HG03025 (cell line): Measurements from ENCODE around the gene ZMYM3.

Experiments used
- ATAC-seq: cut with Tn5 transposase; IDR thresholded peaks from one replicate; pipeline ENCODE4 v1.9.1; 2021; ENCODE audit warnings: mild to moderate bottlenecking, moderate library complexity; ENCODE audit not compliant: unreplicated experiment, low FRiP score

The ZMYM3 gene

DNA sequence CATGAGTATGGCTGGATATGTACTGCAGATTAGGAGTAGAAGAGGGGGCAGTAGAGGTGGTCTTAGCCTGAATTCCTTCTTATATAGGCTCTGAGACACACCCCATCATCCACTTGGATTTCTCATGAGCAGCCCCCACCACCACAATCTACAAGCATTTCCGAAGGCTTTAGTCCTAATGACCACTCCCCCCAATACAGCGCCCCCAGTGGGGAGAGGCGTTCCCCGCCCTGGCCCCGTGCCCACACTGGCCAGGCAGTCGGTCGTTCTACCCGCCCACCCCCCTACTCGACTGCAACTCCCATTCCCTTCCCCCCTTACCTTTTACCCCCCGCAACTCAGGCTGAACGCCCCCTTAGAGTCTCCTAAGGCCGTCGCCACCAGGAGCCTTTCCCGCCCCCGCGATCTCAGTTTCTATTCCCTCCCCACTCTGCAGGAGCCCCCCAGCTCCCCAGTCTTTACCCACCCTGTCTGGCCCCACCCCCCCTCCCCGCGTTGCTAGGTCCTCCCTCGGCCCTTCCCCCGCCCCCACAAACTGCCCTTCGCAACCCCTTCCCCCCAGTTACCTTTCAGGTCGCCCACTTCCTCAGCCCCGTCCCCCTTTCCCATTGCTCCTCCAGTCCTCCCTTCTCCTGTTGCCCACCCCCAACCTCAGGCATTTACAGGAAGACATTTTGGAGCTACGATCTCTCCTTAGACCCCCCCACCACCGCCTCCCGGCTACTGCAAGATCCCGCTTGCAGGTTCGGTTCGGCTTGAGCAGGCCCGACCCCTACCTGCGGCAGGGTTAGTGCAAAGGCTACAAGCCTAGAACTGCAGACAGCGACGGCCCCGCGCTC lies 468 bp downstream of the ZMYM3 start:
- no peak for ATAC-seq

DNA sequence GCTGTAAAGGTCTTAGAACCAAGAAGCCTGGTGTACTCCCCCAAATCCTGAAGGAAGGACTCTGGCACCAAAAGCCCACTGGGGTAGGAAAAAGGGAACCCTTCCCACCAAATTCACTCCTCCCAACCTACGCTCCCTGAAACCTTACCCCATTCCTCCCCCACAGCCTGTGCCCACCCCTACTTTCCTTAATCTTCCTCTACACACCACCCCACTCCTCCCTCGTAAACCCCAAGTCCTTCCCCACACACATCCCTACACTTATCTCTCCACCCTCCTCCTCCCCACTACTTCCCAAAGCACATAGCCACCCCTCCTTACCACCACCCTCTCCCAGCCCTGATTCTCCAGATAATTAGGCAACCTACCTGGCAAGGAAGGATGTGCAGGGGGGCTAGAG lies 1.7 kb downstream of the ZMYM3 start:
- no peak for ATAC-seq

DNA sequence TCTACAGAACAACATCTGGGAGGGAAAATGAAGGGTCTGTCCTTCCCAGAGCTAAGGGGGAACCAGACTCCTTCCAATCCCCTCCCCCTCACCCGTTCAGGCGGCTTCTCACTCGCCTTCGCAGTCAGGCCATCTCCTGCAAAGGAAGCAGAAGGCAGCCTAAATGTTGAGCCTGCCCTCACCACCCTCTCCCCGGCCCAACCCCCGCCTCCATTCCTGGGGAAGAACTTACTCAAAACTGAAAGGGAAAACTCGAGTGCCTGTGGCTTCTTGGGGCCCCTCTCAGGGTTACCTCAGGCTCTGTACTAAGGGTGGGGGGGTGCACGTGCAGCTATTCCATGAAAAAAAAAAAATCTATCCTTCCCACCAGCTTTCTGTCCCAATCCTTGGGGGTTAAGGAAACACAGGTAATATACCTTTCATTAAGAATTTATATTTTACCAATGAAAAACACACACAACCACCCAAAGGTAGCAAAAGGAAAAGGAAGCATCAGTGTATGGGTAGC lies 2.4 kb downstream of the ZMYM3 start:
- no peak for ATAC-seq

DNA sequence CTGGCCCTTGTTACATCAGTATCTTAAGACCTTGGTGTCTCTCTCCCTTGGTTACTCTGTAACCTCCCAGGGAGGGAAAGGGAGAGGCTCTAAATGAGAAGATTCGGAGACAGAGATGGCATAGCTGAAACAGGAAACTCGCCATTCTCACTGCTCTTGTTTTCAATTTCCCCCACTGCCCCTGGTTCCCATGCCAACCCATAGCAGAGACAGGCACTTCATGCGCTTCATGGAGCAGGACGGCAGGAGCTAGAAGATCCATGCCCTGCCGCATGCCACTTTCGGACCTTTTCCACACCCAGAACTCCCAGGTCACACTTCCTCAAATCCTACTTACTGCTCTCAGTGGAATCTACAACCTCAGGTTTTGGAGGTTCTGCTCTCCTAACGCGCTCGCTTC lies 3.1 kb downstream of the ZMYM3 start:
- no peak for ATAC-seq

DNA sequence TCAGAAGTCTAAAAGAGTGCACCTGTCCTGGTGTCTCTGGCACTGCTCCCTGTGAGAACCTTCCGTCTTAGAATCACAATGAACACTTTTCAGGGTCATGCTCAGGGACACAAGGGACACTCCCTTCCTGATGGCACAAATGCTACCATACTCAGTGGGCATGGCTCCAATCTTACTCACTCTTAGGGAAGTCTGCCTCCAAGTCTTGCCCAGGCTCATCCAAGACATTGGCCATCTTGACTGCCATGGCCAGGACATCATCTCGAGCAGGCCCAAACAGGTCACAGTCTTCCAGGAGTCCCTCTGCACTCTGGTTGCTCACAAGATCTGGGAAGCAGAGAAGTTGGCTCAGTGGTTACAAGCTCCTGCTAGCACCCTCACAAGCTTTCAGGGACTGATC lies 8.8 kb downstream of the ZMYM3 start:
- ATAC-seq = no peak

DNA sequence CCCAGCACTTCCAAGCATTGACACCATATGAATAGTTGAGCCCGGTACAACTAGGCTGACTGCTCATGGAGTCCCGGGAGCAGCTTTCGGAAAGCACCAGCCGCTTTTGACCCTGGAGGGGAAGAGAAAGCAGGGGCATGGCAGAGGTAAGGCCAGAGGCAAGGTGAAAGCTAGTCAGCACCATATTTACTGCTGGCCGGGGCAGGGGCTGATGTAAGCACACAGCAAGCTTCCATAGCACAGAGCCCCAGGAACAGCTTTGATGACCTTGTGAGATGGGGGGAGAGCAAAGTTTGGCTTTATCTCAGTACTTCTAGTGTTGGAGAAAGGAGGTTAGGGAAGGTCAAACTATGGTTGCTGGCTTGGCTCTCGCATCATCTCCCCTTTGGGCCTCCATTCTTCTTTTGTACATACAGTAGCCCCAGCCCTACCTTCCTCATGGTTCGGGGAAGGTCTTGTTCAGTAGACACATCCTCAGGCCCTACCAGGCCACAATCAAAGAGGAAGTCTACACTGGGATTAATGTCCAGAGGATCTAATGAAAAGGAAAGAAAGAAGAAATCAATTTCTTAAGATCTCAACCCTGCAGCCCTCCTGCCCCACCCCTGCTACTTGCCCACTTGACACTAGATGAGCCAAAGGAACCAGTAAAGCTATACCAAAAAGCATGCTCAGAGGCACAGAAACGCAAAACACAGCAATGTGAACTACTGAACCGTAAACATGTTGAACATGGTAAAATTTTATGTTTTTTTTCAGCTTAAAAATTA lies 9.4 kb downstream of the ZMYM3 start:
- no peak for ATAC-seq

DNA sequence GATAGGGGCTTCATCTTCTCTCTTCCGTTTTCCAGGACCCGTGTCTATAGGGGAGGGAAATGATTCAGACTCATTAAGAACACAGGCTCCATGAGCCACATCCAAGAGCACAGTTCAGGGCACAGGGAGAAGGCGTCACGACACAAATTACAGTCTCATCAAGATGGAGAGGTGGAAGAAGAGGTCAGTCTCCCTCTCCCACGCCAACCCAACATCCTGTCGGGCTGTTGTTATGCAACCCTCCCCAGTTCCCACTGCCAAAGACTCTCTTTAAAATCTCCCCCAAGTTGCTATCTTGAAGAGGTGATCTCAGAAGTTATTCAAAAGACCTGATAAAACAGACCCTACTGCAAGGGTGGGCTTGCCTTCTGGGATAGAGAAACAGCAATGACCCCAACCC lies 12.6 kb downstream of the ZMYM3 start:
- ATAC-seq = no peak

DNA sequence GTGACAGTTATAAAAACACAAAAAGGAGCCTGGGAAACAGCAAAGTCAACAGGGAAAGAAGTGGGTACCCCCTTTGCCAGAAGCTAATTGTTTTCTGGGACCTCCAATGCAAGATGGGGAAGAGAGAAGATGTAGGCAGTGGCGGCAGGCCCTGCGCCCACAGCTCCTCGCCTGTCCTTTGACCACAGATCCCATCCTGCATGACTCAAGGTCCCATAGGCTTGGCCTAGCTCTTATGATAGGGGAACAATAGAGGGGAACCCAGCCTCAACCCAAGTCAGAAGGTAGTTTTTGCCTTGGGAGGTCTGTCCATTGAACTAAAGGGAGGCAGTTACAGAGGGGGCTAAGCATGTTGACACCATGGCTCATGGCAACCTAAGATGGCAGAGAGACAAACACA lies 14.2 kb downstream of the ZMYM3 start:
- ATAC-seq = no peak

DNA sequence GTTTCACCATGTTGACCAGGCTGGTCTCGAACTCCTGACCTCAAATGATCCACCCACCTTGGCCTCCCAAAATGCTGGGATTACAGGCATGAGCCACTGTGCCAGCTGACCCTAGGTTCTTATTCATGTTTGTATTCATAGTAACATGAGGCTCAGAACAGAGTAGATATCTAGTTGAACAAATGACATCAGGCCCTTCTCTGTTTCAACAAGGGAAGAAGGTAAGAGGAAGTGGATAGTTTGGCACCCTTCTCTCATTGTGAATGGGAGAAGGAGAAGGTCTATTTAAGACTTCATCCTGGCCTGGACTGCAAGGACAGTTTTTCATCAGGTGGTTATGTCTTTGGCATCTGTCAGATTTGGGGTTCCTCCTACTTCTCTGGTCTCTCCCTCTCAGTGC lies 17.1 kb downstream of the ZMYM3 start:
- ATAC-seq = no peak

DNA sequence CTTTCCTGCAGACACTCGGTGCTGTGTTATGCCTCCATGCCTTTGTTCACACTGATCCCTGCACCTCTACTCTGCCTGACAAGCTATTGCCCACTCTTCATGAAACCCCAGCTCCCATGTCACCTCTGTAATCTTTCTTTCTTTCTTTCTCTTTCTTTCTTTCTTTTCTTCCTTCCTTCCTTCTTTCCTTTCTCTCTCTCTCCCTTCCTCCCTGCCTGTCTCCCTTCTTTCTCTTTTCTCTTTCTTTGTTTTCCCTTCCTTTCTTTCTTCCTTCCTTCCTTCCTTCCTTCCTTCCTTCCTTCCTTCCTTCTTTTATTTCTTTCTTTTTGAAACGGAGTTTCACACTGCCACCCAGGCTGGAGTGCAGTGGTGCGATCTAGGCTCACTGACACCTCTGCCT lies 18.5 kb downstream of the ZMYM3 start:
- ATAC-seq = no peak

DNA sequence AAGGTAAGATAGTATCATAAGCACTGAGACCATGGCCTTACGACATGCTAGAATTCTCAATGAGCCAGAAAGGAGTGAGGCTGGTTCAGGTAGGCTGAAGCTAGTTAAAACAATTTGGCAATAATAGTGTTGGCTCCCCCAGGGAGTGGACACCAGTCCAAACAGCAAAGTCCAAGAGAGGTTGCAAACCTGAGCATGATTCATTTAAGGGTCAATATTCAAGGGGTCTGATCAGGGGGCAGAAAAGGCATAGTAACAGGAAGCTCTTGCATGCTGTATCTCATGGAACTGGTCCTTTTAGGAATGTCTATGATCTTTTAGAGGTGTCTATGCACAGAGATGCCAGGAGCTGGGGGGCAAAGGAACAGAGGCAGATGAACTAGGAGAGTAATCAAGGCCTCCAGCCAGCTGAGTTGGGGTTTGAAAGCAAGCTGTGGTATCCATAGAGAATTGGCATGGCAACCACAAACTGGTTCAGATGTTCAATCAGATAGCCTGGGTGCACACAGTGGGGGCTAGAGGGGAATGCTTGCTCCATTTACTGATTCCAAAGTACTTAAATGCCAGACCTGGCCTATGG lies 25.8 kb downstream of the ZMYM3 start:
- ATAC-seq = no peak

DNA sequence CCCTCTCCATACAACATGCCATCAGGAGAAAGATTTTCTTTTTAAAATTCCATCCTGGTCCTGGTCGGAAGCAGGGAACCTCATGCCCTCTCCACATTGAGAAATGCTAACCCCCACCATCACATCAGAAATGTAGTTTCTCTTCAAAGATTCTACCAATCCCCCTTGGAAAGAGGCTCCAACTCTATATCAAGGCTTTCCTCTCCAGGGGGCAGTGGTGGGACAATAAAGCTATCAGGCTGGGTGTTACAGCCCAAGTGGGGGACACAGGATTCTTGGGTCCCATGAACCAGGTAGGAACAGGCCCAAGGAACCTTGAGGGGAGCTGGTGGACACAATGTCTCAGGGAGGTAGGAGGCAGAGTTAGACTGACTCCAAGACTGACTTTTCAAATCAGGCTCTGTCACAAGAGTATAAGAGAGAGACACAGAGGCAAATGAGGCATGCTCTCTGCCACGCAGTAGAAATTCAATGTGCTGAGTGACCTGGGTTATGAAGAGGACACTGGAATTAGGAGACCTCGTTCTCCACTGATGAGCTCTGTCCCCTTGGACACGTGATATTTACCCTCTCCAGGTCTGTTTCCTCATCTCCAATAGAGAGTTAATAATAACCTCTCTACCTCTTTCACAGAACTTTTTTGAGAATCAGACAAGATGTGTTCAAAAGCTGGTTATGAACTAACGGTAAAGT lies 26.4 kb downstream of the ZMYM3 start:
- no peak for ATAC-seq

DNA sequence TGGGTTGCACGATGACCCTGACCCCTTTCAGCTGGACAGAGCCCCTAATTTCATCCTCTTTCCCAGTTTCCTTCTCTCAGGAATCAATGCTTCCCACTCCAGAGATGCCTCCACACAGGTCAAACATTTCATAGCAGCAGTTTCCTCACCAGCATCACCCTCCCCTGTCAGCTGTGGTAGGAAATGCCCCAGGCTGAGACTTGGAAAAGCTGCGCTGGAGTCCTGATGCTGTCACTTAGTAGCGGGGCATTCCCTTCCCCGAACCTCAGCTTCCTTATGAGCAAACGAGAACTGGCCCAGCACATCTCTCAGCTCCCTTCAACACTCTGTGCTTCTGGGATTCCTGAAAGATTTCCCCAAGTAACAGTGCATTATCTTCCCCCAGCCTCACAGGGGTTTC lies 28.3 kb downstream of the ZMYM3 start:
- no peak for ATAC-seq

DNA sequence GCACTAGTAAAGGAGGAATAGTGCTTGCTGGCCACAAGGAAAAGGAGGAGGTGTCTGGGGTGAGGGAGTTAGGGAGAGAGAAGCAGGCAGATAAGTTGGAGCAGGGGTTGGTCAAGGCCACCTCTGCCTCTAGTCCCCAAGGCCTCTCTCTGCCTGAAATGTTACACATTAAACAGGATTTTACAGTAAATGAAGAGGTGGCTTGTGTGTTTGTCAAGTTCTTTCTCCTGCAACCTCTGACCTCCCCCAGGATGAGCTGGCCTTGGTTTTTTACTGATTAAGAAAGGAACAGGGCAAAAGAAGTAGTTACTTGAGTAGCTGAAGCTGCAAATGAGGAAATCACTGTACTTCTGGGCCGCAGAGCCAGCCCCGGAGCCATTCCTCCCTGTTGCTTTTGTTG lies 28.9 kb downstream of the ZMYM3 start:
- no peak for ATAC-seq

DNA sequence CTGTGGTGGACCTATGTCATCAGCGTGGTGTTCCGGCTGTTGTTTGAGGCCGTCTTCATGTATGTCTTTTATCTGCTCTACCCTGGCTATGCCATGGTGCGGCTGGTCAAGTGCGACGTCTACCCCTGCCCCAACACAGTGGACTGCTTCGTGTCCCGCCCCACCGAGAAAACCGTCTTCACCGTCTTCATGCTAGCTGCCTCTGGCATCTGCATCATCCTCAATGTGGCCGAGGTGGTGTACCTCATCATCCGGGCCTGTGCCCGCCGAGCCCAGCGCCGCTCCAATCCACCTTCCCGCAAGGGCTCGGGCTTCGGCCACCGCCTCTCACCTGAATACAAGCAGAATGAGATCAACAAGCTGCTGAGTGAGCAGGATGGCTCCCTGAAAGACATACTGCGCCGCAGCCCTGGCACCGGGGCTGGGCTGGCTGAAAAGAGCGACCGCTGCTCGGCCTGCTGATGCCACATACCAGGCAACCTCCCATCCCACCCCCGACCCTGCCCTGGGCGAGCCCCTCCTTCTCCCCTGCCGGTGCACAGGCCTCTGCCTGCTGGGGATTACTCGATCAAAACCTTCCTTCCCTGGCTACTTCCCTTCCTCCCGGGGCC lies 29.7 kb downstream of the ZMYM3 start:
- ATAC-seq = no peak

DNA sequence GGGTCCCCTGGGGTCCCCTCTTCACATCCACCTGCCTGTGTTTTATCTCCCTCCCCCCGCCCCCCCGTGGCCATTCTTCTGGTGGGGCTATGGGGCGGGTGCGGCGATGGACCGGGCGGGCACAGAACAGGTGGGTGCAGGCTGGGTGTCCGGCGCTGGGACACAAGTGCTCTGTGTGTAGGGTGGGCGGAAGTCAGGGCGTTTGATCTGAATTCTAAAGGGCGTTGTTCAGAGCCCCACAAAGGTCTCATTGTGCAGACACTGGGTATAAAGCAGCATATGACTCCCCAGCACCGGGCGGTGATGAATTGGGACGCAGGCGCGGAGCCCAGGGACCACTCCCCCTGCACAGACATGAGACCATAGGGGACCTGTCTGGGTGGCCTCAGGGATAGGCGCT lies 31.0 kb downstream of the ZMYM3 start, which contains the start of gene GJB1:
Gene GJB1 (plus strand): TSS at position 296 of the 400 bp plus-strand sequence. CDS start 484 bp downstream, outside the sequence.
- ATAC-seq = no peak

DNA sequence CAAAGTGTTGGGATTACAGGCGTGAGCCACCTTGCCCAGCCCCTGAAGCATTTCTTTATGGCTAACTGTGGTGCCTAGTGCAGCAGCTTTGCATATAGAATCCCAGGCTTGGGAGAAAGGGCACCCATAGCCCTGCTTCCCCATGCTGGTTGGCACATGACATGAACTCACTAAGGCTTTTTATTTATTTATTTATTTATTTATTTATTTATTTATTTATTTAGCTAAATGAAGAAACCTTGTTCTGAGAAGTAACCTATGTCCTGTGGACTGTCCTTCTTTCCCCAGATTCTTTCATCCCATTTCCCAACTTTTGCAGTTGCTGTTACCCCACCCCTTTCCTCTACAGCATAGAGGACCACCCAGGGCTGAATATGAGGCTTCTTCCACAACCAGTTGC lies 32.8 kb downstream of the ZMYM3 start:
- ATAC-seq = no peak

DNA sequence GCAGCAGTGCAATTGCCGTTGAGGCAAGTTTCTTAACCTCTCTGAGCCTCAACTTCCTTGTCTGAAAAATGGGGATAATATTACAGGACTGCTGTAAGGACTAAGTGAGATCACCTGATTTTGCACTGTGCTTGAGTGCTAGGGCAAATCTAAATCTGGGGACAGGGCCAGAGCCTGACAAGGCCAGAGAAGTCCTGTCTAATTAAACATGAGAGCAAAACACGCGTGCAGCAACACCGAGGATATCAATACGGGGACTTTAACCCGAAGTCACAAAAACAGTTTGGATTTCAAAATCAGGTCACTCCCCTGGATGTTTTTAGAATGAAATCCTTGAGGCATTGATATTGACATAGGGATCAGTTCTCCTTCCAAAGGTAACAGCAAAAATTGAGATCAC lies 36.6 kb downstream of the ZMYM3 start:
- ATAC-seq = no peak

DNA sequence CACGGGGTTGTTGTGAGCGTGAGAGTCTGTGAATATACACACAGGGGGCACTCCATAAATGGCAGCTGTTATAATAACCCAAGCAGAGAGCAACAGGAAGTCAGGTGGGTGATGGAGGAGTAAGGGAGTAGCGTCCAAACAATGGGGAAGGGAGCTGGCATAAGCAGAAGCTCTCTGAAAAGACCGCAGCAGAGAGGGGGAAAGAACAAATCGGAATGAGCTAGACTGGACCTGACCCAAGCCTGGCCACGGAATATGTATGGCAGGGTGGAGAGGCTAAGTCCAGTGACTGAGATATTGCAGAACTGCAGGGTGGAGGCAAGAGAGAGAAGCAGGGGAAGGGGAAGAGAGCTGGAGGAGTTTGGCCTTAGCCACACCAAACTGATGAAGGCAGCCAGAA lies 37.5 kb downstream of the ZMYM3 start:
- no peak for ATAC-seq

DNA sequence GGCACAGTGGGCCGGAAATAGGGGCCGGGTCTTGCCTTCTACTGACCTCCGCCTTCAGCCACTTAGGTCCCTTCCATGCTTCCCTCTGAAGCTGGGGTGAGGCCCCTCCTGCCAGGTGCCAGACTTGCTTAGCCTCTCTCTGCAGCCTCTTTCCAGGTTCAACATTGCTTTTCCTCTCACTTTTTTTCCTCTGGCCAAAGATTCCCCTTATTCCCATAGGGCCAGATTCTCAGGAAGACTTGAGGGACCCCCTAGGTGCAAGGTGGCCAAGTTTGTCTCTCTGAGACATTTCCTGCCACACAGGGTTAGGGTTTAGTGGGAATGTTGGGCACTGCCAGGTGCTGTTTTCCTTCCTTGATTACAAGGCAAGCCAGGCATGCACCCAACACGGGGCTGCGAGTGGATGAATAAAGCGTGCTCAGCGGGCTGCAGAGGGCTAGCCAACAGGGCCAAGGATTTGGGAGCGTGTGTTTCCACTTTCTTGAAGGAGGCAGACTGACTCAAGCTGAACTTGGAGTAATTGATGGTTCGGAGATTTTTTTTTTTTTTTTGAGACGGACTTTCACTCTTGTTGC lies 38.5 kb downstream of the ZMYM3 start:
- ATAC-seq = no peak
